ENCODE measurements around the gene CLCN3. TPM values are rescaled to one million over a fixed set of nuclear protein-coding genes. Genes with fewer than 3 reads are reported as not detected.

CLCN3 gene
- total RNA-seq, 1 experiment from 2014 or later: 63.0 TPM

GRCh38 chr4:169644802-169645201 lies 24.4 kb downstream of the CLCN3 start:
- Histone ChIP-seq H3K9me3 (ENCODE audit: low read depth, low read length, poor library complexity, severe bottlenecking) (no peaks in the 10 kb centered on the region), H3K27ac (ENCODE audit: low read depth, low read length, poor library complexity, severe bottlenecking) (no peak overlapping the region), H3K36me3 (ENCODE audit: insufficient read depth, low read length, poor library complexity, severe bottlenecking) (no peaks in the 10 kb centered on the region), H3K4me1 (ENCODE audit: insufficient read depth, low read length, poor library complexity, severe bottlenecking) (peaks cover 6% of the 10 kb centered on the region), H3K27me3 (replicated peaks; ENCODE audit: insufficient read depth, low read depth, low read length, poor library complexity) (no peaks in the 10 kb centered on the region), H3K4me3 (ENCODE audit: low read depth, low read length, poor library complexity, severe bottlenecking) (no peak overlapping the region)
- TF ChIP-seq CTCF (conservative IDR thresholded peaks at IDR 0.05; ENCODE audit: low read depth, low read length) (no peak), EZH2 (IDR thresholded peaks at IDR 0.05; ENCODE audit: borderline replicate concordance, low read depth, low read length, poor library complexity, severe bottlenecking) (no peak)
- BruUV-seq (replicated peaks): no TSS peak
- intact Hi-C loops (cut with micrococcal nuclease; ENCODE audit: unreplicated experiment): no loop called here
- ChIA-PET POLR2A (ENCODE audit: low non-redundant PET) (no interaction called here), CTCF (no interaction called here)
- no peak for DNase-seq (ENCODE audit: low spot score)

- ChIA-PET CTCF (no interaction called here), POLR2A (ENCODE audit: low non-redundant PET) (no interaction called here)
- intact Hi-C loops (cut with micrococcal nuclease; ENCODE audit: unreplicated experiment): no loop called here
- H3K27ac ChIP-seq (ENCODE audit: low read depth, low read length, poor library complexity, severe bottlenecking): no peak overlapping the region
- no TSS peak for BruUV-seq (replicated peaks)
- no peaks in the 10 kb centered on the region for H3K27me3 ChIP-seq (replicated peaks; ENCODE audit: insufficient read depth, low read depth, low read length, poor library complexity)
- no peaks in the 10 kb centered on the region for H3K4me1 ChIP-seq (ENCODE audit: insufficient read depth, low read length, poor library complexity, severe bottlenecking)
- H3K9me3 ChIP-seq (ENCODE audit: low read depth, low read length, poor library complexity, severe bottlenecking): no peaks in the 10 kb centered on the region
- no peak for DNase-seq (ENCODE audit: low spot score)
- TF ChIP-seq CTCF (conservative IDR thresholded peaks at IDR 0.05; ENCODE audit: low read depth, low read length) (no peak), EZH2 (IDR thresholded peaks at IDR 0.05; ENCODE audit: borderline replicate concordance, low read depth, low read length, poor library complexity, severe bottlenecking) (no peak)
- H3K36me3 ChIP-seq (ENCODE audit: insufficient read depth, low read length, poor library complexity, severe bottlenecking): no peaks in the 10 kb centered on the region
- H3K4me3 ChIP-seq (ENCODE audit: low read depth, low read length, poor library complexity, severe bottlenecking): no peak overlapping the region
These were observed 25.2 kb downstream of the CLCN3 start for GRCh38 chr4:169645627-169646026.

GRCh38 chr4:169649545-169650226 lies 29.3 kb downstream of the CLCN3 start:
- no peaks in the 10 kb centered on the region for H3K27me3 ChIP-seq (replicated peaks; ENCODE audit: insufficient read depth, low read depth, low read length, poor library complexity)
- H3K36me3 ChIP-seq (ENCODE audit: insufficient read depth, low read length, poor library complexity, severe bottlenecking): no peaks in the 10 kb centered on the region
- intact Hi-C loops (cut with micrococcal nuclease; ENCODE audit: unreplicated experiment): no loop called here
- no peaks in the 10 kb centered on the region for H3K4me1 ChIP-seq (ENCODE audit: insufficient read depth, low read length, poor library complexity, severe bottlenecking)
- POLR2A ChIA-PET (ENCODE audit: low non-redundant PET): no interaction called here
- H3K9me3 ChIP-seq (ENCODE audit: low read depth, low read length, poor library complexity, severe bottlenecking): no peaks in the 10 kb centered on the region
- CTCF ChIA-PET: no interaction called here
- no peak overlapping the region for H3K4me3 ChIP-seq (ENCODE audit: low read depth, low read length, poor library complexity, severe bottlenecking)
- no peak for TF ChIP-seq EZH2 (IDR thresholded peaks at IDR 0.05; ENCODE audit: borderline replicate concordance, low read depth, low read length, poor library complexity, severe bottlenecking)
- no peak for TF ChIP-seq CTCF (conservative IDR thresholded peaks at IDR 0.05; ENCODE audit: low read depth, low read length)
- no TSS peak for BruUV-seq (replicated peaks)
- DNase-seq (ENCODE audit: low spot score): no peak
- no peak overlapping the region for H3K27ac ChIP-seq (ENCODE audit: low read depth, low read length, poor library complexity, severe bottlenecking)
